WTC11 (cell line): ENCODE measurements around the gene ITFG1.

Experiments used
- ATF3 ChIP-seq: sonication (generic); formaldehyde crosslinking; conservative IDR thresholded peaks from 2 replicates; pipeline ENCODE4 v1.8.1; 2022; ENCODE audit warnings: mild to moderate bottlenecking, missing genetic modification reagents
- CREB1 ChIP-seq: sonication (generic); formaldehyde crosslinking; IDR thresholded peaks from 2 replicates; pipeline ENCODE4 v1.8.0; 2023; ENCODE audit warnings: mild to moderate bottlenecking, missing genetic modification reagents
- CREM ChIP-seq: sonication (generic); formaldehyde crosslinking; IDR thresholded peaks from 2 replicates; pipeline ENCODE4 v1.8.1; 2022; ENCODE audit warnings: mild to moderate bottlenecking, missing genetic modification reagents, moderate library complexity
- CTCF ChIP-seq: fragments of 200-600 bp; IDR thresholded peaks from 2 replicates; pipeline ENCODE4 v1.8.0; 2022; ENCODE audit warnings: antibody characterized with exemption
- TEAD4 ChIP-seq: sonication (generic); formaldehyde crosslinking; IDR thresholded peaks from 2 replicates; pipeline ENCODE4 v1.8.0; 2022; ENCODE audit warnings: mild to moderate bottlenecking, missing genetic modification reagents
- TF ChIP-seq, protein P1 (sequence below): sonication (generic); formaldehyde crosslinking; IDR thresholded peaks from 2 replicates; pipeline ENCODE4 v1.8.1; 2022; ENCODE audit warnings: low read depth, missing genetic modification reagents, borderline replicate concordance

GRCh38 chr16:47507701-47508100 lies 46.8 kb upstream of the ITFG1 start:
- TF ChIP-seq CTCF (no peak), CREB1 (CRISPR knock-in tag) (no peak), CREM (no peak), ATF3 (CRISPR knock-in tag) (no peak), TEAD4 (no peak)
- TF ChIP-seq, protein P1, sequence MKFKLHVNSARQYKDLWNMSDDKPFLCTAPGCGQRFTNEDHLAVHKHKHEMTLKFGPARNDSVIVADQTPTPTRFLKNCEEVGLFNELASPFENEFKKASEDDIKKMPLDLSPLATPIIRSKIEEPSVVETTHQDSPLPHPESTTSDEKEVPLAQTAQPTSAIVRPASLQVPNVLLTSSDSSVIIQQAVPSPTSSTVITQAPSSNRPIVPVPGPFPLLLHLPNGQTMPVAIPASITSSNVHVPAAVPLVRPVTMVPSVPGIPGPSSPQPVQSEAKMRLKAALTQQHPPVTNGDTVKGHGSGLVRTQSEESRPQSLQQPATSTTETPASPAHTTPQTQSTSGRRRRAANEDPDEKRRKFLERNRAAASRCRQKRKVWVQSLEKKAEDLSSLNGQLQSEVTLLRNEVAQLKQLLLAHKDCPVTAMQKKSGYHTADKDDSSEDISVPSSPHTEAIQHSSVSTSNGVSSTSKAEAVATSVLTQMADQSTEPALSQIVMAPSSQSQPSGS (CRISPR knock-in tag) = no peak
